IMR-90 (cell line): ENCODE measurements around the gene GRAMD2A. TPM values are rescaled to one million over a fixed set of nuclear protein-coding genes. Genes with fewer than 3 reads are reported as not detected.

Source experiments
- ATAC-seq: fragments of 200-7000 bp; cut with Tn5 transposase; 2 replicates; pipeline ENCODE4 v1.9.1; 2020; ENCODE audit warnings: low read depth, mild to moderate bottlenecking, moderate library complexity
- BruUV-seq: library from RNA; stranded (reverse); fragments of 400-500 nt; replicated peaks from 2 replicates; lab custom pipeline; 2021; lab: Mats Ljungman, UMichigan
- CTCF ChIA-PET: fragments of 300-600 bp; formaldehyde crosslinking; extraction: SDS; loops from one replicate; lab custom pipeline; 2021; ENCODE audit warnings: antibody characterized with exemption; lab: Yijun Ruan, JAX
- POLR2A ChIA-PET: fragments of 300-600 bp; sonication (Branson Sonifier 250); formaldehyde crosslinking; loops from one replicate; lab custom pipeline; 2022; ENCODE audit warnings: antibody characterized with exemption; ENCODE audit not compliant: unreplicated experiment; lab: Charles Lee
- DNase-seq: peaks from one replicate; pipeline ENCODE4 v3.0.0; 2013
- H2AFZ ChIP-seq: replicated peaks from 2 replicates; pipeline ENCODE3; 2013; ENCODE audit warnings: low read length, mild to moderate bottlenecking; ENCODE audit not compliant: poor library complexity
- H2AK5ac ChIP-seq: 2 replicates; pipeline ENCODE4 v1.6.1; 2013; ENCODE audit warnings: low read depth, low read length, inconsistent platforms
- H2AK9ac ChIP-seq: replicated peaks from 2 replicates; pipeline ENCODE3; 2013; ENCODE audit warnings: mild to moderate bottlenecking, low read depth, low read length, moderate library complexity; ENCODE audit not compliant: poor library complexity
- H2BK120ac ChIP-seq: 2 replicates; pipeline ENCODE4 v1.6.1; 2013; ENCODE audit warnings: low read depth, low read length, inconsistent platforms
- H2BK15ac ChIP-seq: 3 replicates; pipeline ENCODE4 v1.6.1; 2013; ENCODE audit warnings: low read depth, low read length, inconsistent platforms
- H2BK20ac ChIP-seq: 2 replicates; pipeline ENCODE4 v1.6.1; 2013; ENCODE audit warnings: low read depth, mild to moderate bottlenecking, inconsistent platforms, low read length, moderate library complexity
- H2BK5ac ChIP-seq: 2 replicates; pipeline ENCODE4 v1.6.1; 2013; ENCODE audit warnings: mild to moderate bottlenecking, low read depth, low read length, inconsistent platforms; ENCODE audit not compliant: poor library complexity, severe bottlenecking
- H3K14ac ChIP-seq: replicated peaks from 2 replicates; pipeline ENCODE4 v1.6.1; 2013; ENCODE audit warnings: low read depth, low read length, inconsistent platforms
- H3K18ac ChIP-seq: 2 replicates; pipeline ENCODE4 v1.6.1; 2013; ENCODE audit warnings: low read depth, low read length, control low read depth
- H3K23ac ChIP-seq: 2 replicates; pipeline ENCODE4 v1.6.1; 2013; ENCODE audit warnings: low read depth, low read length, inconsistent platforms
- H3K27ac ChIP-seq: 2 replicates; pipeline ENCODE4 v1.5.1; 2013; ENCODE audit warnings: mild to moderate bottlenecking, control low read depth, low read length; ENCODE audit not compliant: insufficient read depth
- H3K27me3 ChIP-seq: 2 replicates; pipeline ENCODE4 v1.6.1; 2013; ENCODE audit warnings: low read length; ENCODE audit not compliant: control insufficient read depth, insufficient read depth
- H3K36me3 ChIP-seq: 2 replicates; pipeline ENCODE4 v1.6.1; 2013; ENCODE audit warnings: low read length, mixed read lengths; ENCODE audit not compliant: control insufficient read depth, insufficient read depth
- H3K4ac ChIP-seq: 2 replicates; pipeline ENCODE4 v1.6.1; 2013; ENCODE audit warnings: low read depth, low read length, inconsistent platforms
- H3K4me1 ChIP-seq: 2 replicates; pipeline ENCODE4 v1.6.1; 2013; ENCODE audit warnings: low read length, mixed read lengths; ENCODE audit not compliant: control insufficient read depth, insufficient read depth
- H3K4me2 ChIP-seq: 2 replicates; pipeline ENCODE4 v1.6.1; 2013; ENCODE audit warnings: low read depth, mild to moderate bottlenecking, control low read depth, low read length, moderate library complexity
- H3K4me3 ChIP-seq: 2 replicates; pipeline ENCODE4 v1.5.1; 2013; ENCODE audit warnings: low read depth, mild to moderate bottlenecking, control low read depth, low read length, moderate library complexity; ENCODE audit not compliant: insufficient read depth
- H3K56ac ChIP-seq: 2 replicates; pipeline ENCODE4 v1.6.1; 2013; ENCODE audit warnings: low read length, inconsistent platforms; ENCODE audit not compliant: insufficient read depth; ENCODE audit errors: extremely low read depth
- H3K79me1 ChIP-seq, 2 experiments: 2 replicates each; pipeline ENCODE4 v1.6.1; 2013; ENCODE audit warnings: low read length in 2 of 2, inconsistent platforms in 1 of 2, low read depth in 1 of 2
- H3K9ac ChIP-seq: 2 replicates; pipeline ENCODE4 v1.6.1; 2013; ENCODE audit warnings: low read depth, low read length, control low read depth
- H3K9me1 ChIP-seq: 2 replicates; pipeline ENCODE4 v1.6.1; 2013; ENCODE audit warnings: low read length, inconsistent platforms; ENCODE audit not compliant: insufficient read depth
- H3K9me3 ChIP-seq: 2 replicates; pipeline ENCODE4 v1.6.1; 2013; ENCODE audit warnings: low read length; ENCODE audit not compliant: control insufficient read depth, insufficient read depth
- H4K20me1 ChIP-seq: 2 replicates; pipeline ENCODE4 v1.6.1; 2013; ENCODE audit warnings: low read length, inconsistent platforms; ENCODE audit not compliant: insufficient read depth
- H4K5ac ChIP-seq: 2 replicates; pipeline ENCODE4 v1.6.1; 2013; ENCODE audit warnings: mild to moderate bottlenecking, low read depth, low read length, control low read depth
- H4K8ac ChIP-seq, 2 experiments: 2 replicates each; pipeline ENCODE4 v1.6.1; 2013; ENCODE audit warnings: low read depth in 2 of 2, low read length in 2 of 2, control low read depth in 1 of 2, inconsistent platforms in 1 of 2
- H4K91ac ChIP-seq: 2 replicates; pipeline ENCODE4 v1.6.1; 2013; ENCODE audit warnings: low read depth, low read length, inconsistent platforms; ENCODE audit not compliant: insufficient read depth
- BHLHE40 ChIP-seq: fragments of 150-350 bp; IDR thresholded peaks from 2 replicates; pipeline ENCODE4 v1.6.1; 2016; ENCODE audit warnings: mild to moderate bottlenecking, low read depth, low read length
- CHD1 ChIP-seq: IDR thresholded peaks from 2 replicates; pipeline ENCODE4 v1.6.1; 2012; ENCODE audit warnings: low read depth, low read length, improper control_type of control experiment
- FOS ChIP-seq: fragments of 150-350 bp; IDR thresholded peaks from 2 replicates; pipeline ENCODE4 v1.6.1; 2016; ENCODE audit warnings: low read depth, low read length
- MAZ ChIP-seq: IDR thresholded peaks from 2 replicates; pipeline ENCODE4 v1.6.1; 2012; ENCODE audit warnings: low read depth, mild to moderate bottlenecking, low read length, improper control_type of control experiment, moderate library complexity, borderline replicate concordance
- MXI1 ChIP-seq: IDR thresholded peaks from 2 replicates; pipeline ENCODE4 v1.6.1; 2012; ENCODE audit warnings: low read depth, mild to moderate bottlenecking, low read length, moderate library complexity, borderline replicate concordance
- WGBS, 2 experiments: methylation state at CpG; one replicate each; pipeline versions ENCODE4 v1.1.5 to v1.1.7; 2013; ENCODE audit warnings: missing lambda C conversion rate in 2 of 2; ENCODE audit not compliant: insufficient read length in 1 of 2; ENCODE audit errors: extremely low coverage in 2 of 2; 5-methylcytosine and 5-hydroxymethylcytosine counted together
- dilution Hi-C: fragments of 300-500 bp; cut with HindIII; formaldehyde crosslinking; loops from one replicate; pipeline ENCODE4 v1.14.3; 2018; ENCODE audit warnings: low sequenced_read_pairs; ENCODE audit not compliant: unreplicated experiment
- in situ Hi-C: fragments of 300-500 bp; cut with MboI; formaldehyde crosslinking; loops from 3 replicates; pipeline ENCODE4 v1.14.3; 2019; ENCODE audit warnings: low sequenced_read_pairs, inconsistent platforms, mixed read lengths
- intact Hi-C: fragments of 100-400 bp; cut with micrococcal nuclease; formaldehyde crosslinking; loops from 2 replicates; pipeline ENCODE4 v1.10.0; 2022
- polyA plus RNA-seq, 3 experiments: library from polyadenylated mRNA; depleted of rRNA; stranded (reverse); fragments of >200 nt; gene quantifications; 2 replicates each; pipeline ENCODE4 v1.2.3, GENCODE V29; 2012; ENCODE audit warnings: low replicate concordance in 1 of 3
- total RNA-seq: library from RNA; depleted of rRNA; stranded (reverse); fragments of >200 nt; gene quantifications from 2 replicates; pipeline ENCODE4 v1.2.3, GENCODE V29; 2012

GRAMD2A gene
- total and polyA plus RNA-seq, 2 of the 4 experiments (the other 2 are of a cell fraction) = 0.14 to 0.18 TPM

DNA sequence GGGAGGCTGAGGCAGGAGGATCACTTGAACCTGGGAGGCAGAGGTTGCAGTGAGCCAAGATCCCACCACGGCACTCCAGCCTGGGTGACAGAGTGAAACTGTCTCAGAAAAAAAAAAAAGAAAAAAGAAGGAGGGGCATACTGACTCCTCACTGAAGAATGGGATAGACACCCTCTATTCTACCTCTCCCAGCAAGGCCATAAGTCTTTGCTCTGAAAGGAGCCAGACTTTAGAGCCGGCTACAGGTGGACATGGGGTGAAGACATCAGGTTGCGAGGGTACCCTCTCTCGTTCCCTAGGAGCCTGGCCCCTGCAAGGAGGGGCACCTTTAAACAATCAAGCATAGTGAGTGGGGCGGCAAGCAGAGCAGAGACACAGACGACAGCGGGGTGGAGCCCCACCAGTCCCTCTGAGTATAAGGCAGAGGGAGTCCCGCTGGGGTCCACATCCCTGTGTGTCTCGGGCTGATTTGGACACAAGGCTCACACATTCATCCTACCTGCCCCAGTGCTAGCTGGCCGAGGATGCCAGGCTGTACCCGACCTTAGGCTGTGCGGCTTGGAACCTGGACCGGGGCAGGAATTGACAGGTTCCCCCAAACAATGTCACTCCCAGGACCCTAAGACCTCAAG is 1.1 kb downstream of the GRAMD2A start:
- Histone ChIP-seq H2AK5ac (no peak overlapping the region), H3K27ac (no peak overlapping the region), H4K91ac (no peak overlapping the region), H3K4ac (no peak overlapping the region), H3K14ac (no peak overlapping the region), H4K8ac (no peak overlapping the region), H2AFZ (peak overlapping the region; percentile 47), H3K27me3 (no peaks in the 10 kb centered on the region), H3K23ac (no peak overlapping the region; the same call in 1 of the 2 replicates), H3K36me3 (peaks cover 35% of the 10 kb centered on the region), H3K9ac (no peak overlapping the region), H3K4me2 (no peak overlapping the region), H3K9me3 (no peaks in the 10 kb centered on the region), H3K9me1 (no peaks in the 10 kb centered on the region), H3K4me1 (no peaks in the 10 kb centered on the region), H4K20me1 (peaks cover 44% of the 10 kb centered on the region), H2BK5ac (no peak overlapping the region), H3K4me3 (no peak overlapping the region), H2BK120ac (no peak overlapping the region), H3K56ac (no peak overlapping the region), H2BK15ac (no peak overlapping the region), H2BK20ac (no peak overlapping the region), H4K5ac (no peak overlapping the region), H2AK9ac (no peak overlapping the region), H3K79me1 (peaks cover 4 to 18% of the 10 kb centered on the region in 2 experiments; a peak in 3 of 4 replicates), H3K18ac (no peak overlapping the region)
- DNase-seq (no peak), ATAC-seq (no peak)
- TF ChIP-seq BHLHE40 = no peak
- no peak for TF ChIP-seq MXI1
- TF ChIP-seq FOS = no peak
- TF ChIP-seq CHD1 = no peak
- no peak for TF ChIP-seq MAZ
- BruUV-seq = no TSS peak
- dilution Hi-C loops (no loop called here), in situ Hi-C loops (no loop called here), intact Hi-C loops (loop anchor here (5.0 kb wide), 1 partner anchor 76 kb away; the partner anchor contains the start of gene PARP6)
- ChIA-PET POLR2A (no interaction called here), CTCF (interaction anchor here (1.0 kb wide), 1 partner anchor 30 kb away, joined by 3 read pairs; no protein-coding TSS in a partner anchor)
- WGBS, 2 experiments = 40% methylated on average over 4 of the region's 13 CpGs; no CpG with 5 or more reads in 1 of the 2 experiments
